Measurements from ENCODE around the gene NSMF.

- no peak for TF ChIP-seq CREB1 (IDR thresholded peaks at IDR 0.05; ENCODE audit: low read depth)
- TF ChIP-seq, protein P1, sequence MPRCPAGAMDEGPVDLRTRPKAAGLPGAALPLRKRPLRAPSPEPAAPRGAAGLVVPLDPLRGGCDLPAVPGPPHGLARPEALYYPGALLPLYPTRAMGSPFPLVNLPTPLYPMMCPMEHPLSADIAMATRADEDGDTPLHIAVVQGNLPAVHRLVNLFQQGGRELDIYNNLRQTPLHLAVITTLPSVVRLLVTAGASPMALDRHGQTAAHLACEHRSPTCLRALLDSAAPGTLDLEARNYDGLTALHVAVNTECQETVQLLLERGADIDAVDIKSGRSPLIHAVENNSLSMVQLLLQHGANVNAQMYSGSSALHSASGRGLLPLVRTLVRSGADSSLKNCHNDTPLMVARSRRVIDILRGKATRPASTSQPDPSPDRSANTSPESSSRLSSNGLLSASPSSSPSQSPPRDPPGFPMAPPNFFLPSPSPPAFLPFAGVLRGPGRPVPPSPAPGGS (IDR thresholded peaks at IDR 0.05; ENCODE audit: borderline replicate concordance, insufficient read depth, low read depth, low read length, poor library complexity, severe bottlenecking): no peak
Measured at GRCh38 chr9:137493364-137494103, 34.4 kb upstream of the NSMF start.
